HL-60 (cell line): ENCODE results near the gene CLCC1.

Experiments used
- DNase-seq, 2 experiments: peaks; one replicate each; pipeline ENCODE4 v3.0.0-alpha.2; 2010 to 2020; ENCODE audit warnings: low read depth in 1 of 2, low spot score in 1 of 2
- H3K27ac ChIP-seq: fragments of 250-450 bp; sonication (Bioruptor Pico); replicated peaks from 2 replicates; pipeline ENCODE4 v1.5.1; 2020; ENCODE audit warnings: mild to moderate bottlenecking, moderate library complexity
- H3K27me3 ChIP-seq: fragments of 250-450 bp; sonication (Bioruptor Pico); 2 replicates; pipeline ENCODE4 v1.5.1; 2021; ENCODE audit warnings: mild to moderate bottlenecking, moderate library complexity; ENCODE audit not compliant: insufficient read depth, poor library complexity, severe bottlenecking
- H3K4me3 ChIP-seq: replicated peaks from 2 replicates; pipeline ENCODE4 v1.5.1; 2011; ENCODE audit warnings: mild to moderate bottlenecking, control low read depth, low read length; ENCODE audit not compliant: insufficient read depth
- CTCF ChIP-seq: IDR thresholded peaks from one replicate; pipeline ENCODE4 v1.5.1; 2011; ENCODE audit warnings: low read length, control low read depth, inconsistent platforms; ENCODE audit not compliant: insufficient read depth
- GABPA ChIP-seq: IDR thresholded peaks from 2 replicates; pipeline ENCODE4 v1.6.1; 2012; ENCODE audit warnings: low read depth
- POLR2AphosphoS5 ChIP-seq: IDR thresholded peaks from 2 replicates; pipeline ENCODE4 v1.6.1; 2012; ENCODE audit warnings: low read depth
- SPI1 ChIP-seq: IDR thresholded peaks from 2 replicates; pipeline ENCODE4 v1.6.1; 2012; ENCODE audit warnings: low read depth, mild to moderate bottlenecking, borderline replicate concordance
- TF ChIP-seq, protein P1 (sequence below): IDR thresholded peaks from 2 replicates; pipeline ENCODE4 v1.6.1; 2012; ENCODE audit warnings: low read depth; ENCODE audit not compliant: insufficient replicate concordance

Gene CLCC1

GRCh38 chr1:108976658-108977057, 13.4 kb upstream of the CLCC1 start:
- no peak for TF ChIP-seq POLR2AphosphoS5
- TF ChIP-seq, protein P1, sequence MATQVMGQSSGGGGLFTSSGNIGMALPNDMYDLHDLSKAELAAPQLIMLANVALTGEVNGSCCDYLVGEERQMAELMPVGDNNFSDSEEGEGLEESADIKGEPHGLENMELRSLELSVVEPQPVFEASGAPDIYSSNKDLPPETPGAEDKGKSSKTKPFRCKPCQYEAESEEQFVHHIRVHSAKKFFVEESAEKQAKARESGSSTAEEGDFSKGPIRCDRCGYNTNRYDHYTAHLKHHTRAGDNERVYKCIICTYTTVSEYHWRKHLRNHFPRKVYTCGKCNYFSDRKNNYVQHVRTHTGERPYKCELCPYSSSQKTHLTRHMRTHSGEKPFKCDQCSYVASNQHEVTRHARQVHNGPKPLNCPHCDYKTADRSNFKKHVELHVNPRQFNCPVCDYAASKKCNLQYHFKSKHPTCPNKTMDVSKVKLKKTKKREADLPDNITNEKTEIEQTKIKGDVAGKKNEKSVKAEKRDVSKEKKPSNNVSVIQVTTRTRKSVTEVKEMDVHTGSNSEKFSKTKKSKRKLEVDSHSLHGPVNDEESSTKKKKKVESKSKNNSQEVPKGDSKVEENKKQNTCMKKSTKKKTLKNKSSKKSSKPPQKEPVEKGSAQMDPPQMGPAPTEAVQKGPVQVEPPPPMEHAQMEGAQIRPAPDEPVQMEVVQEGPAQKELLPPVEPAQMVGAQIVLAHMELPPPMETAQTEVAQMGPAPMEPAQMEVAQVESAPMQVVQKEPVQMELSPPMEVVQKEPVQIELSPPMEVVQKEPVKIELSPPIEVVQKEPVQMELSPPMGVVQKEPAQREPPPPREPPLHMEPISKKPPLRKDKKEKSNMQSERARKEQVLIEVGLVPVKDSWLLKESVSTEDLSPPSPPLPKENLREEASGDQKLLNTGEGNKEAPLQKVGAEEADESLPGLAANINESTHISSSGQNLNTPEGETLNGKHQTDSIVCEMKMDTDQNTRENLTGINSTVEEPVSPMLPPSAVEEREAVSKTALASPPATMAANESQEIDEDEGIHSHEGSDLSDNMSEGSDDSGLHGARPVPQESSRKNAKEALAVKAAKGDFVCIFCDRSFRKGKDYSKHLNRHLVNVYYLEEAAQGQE, result no peak
- no peak for TF ChIP-seq SPI1
- no peak for TF ChIP-seq GABPA
- no peak for TF ChIP-seq CTCF
- H3K27ac ChIP-seq, result no peak overlapping the region

GRCh38 chr1:108972951-108973350, 9.7 kb upstream of the CLCC1 start:
- no peak for DNase-seq
- no peaks in the 10 kb centered on the region for H3K27me3 ChIP-seq
- no peak for TF ChIP-seq CTCF
- TF ChIP-seq POLR2AphosphoS5, result no peak
- TF ChIP-seq, protein P1, result no peak
- no peak for TF ChIP-seq GABPA
- TF ChIP-seq SPI1, result no peak

More at GRCh38 chr1:108976658-108977057, 13.4 kb upstream of the CLCC1 start:
- no peak for DNase-seq
- Histone ChIP-seq H3K27me3 (no peaks in the 10 kb centered on the region), H3K4me3 (no peak overlapping the region)

DNA sequence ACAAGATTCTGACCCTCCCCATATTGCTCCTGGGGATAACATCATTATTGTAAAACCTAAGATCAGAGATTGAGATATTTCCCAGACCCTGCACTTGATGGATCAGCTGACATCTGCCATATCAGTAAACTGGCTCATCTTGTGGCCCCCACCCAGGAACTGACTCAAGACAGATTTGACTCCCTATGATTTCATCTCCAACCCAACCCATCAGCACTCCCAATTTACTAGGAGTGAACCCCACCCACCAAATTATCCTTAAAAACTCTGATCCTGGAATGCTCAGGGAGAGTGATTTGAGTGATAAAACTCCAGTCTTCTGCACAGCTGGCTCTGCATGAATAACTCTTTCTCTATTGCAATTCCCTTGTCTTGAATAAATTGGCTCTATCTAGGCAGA, 6.1 kb upstream of the CLCC1 start:
- TF ChIP-seq SPI1, result no peak
- no peak for TF ChIP-seq GABPA
- no peak for TF ChIP-seq POLR2AphosphoS5
- no peak for TF ChIP-seq CTCF
- TF ChIP-seq, protein P1, result no peak
- DNase-seq, result no peak
- Histone ChIP-seq H3K27me3 (no peaks in the 10 kb centered on the region), H3K4me3 (no peak overlapping the region), H3K27ac (no peak overlapping the region)

More at GRCh38 chr1:108972951-108973350, 9.7 kb upstream of the CLCC1 start:
- H3K4me3 ChIP-seq, result no peak overlapping the region
- no peak overlapping the region for H3K27ac ChIP-seq
